ENCODE measurements around the gene GPC5.

DNA sequence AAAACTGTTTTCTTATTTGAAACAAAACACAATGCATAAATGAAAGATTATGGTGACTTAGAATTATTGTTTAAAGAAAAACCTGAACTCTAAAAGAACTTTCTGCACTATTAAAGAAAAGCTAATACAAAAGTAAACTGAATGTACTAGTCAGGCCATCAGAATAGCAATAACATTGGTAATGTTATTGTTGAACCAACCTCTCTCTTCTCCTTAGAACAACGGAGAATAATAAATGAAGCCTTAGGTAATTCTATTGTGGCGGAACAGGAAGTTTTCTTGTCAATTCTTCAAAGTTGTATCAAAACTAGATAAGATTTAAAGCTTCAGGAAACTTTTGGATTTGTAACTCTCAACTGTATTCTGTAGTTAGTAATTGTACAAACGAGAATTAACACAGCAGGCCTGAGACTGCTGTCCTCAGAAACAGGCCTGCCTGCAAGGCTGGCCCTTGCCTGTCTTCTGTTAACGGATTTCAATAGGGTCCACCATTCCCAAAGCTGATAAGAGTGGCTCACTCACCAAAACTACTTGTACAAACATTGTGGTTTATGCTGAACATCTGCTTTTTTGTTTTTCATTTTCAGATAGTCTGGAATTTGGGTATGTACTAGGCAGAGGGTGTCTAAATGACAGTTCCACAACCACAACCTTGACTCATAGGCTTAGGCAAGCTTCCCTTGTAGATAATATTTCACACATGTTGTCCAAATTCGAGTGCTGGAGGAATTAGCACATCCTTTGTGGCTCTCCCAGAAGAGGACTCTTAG, 825.8 kb downstream of the GPC5 start:
- TF ChIP-seq TAF1 (IDR thresholded peaks at IDR 0.05; ENCODE audit: borderline replicate concordance, insufficient read depth, low read length), result no peak
- no peak for TF ChIP-seq SIN3A (IDR thresholded peaks at IDR 0.05; ENCODE audit: borderline replicate concordance, insufficient read depth, low read length)
- TF ChIP-seq POLR2AphosphoS5 (IDR thresholded peaks at IDR 0.05; ENCODE audit: low read depth, low read length), result no peak
- TF ChIP-seq, protein P1, sequence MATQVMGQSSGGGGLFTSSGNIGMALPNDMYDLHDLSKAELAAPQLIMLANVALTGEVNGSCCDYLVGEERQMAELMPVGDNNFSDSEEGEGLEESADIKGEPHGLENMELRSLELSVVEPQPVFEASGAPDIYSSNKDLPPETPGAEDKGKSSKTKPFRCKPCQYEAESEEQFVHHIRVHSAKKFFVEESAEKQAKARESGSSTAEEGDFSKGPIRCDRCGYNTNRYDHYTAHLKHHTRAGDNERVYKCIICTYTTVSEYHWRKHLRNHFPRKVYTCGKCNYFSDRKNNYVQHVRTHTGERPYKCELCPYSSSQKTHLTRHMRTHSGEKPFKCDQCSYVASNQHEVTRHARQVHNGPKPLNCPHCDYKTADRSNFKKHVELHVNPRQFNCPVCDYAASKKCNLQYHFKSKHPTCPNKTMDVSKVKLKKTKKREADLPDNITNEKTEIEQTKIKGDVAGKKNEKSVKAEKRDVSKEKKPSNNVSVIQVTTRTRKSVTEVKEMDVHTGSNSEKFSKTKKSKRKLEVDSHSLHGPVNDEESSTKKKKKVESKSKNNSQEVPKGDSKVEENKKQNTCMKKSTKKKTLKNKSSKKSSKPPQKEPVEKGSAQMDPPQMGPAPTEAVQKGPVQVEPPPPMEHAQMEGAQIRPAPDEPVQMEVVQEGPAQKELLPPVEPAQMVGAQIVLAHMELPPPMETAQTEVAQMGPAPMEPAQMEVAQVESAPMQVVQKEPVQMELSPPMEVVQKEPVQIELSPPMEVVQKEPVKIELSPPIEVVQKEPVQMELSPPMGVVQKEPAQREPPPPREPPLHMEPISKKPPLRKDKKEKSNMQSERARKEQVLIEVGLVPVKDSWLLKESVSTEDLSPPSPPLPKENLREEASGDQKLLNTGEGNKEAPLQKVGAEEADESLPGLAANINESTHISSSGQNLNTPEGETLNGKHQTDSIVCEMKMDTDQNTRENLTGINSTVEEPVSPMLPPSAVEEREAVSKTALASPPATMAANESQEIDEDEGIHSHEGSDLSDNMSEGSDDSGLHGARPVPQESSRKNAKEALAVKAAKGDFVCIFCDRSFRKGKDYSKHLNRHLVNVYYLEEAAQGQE (IDR thresholded peaks at IDR 0.05; ENCODE audit: insufficient read depth in 1 of 2, low read depth in 2 of 2, low read length in 2 of 2), result no peak
- TF ChIP-seq FOXP2 (optimal IDR thresholded peaks at IDR 0.05; ENCODE audit: borderline replicate concordance, extremely low read depth, extremely low read length, insufficient read depth), result no peak

Measured in PFSK-1 (cell line).